K562 (cell line): Measurements from ENCODE around the gene INSR. TPM values are rescaled to one million over a fixed set of nuclear protein-coding genes. Genes with fewer than 3 reads are reported as not detected.

ENCODE experiments used
- TRIM28 ChIP-seq: fragments of 450-650 bp; IDR thresholded peaks from 2 replicates; pipeline ENCODE4 v1.6.1; 2017
- U2AF2 ChIP-seq: fragments of 200-400 bp; formaldehyde crosslinking; optimal IDR thresholded peaks from 2 replicates; pipeline ENCODE3; 2017; ENCODE audit warnings: low read depth, mild to moderate bottlenecking, low read length
- polyA plus RNA-seq, 8 experiments: library from polyadenylated mRNA; depleted of rRNA in 4 of 8; stranded (reverse) in 5 of 8; unstranded in 3 of 8; fragments of >200 nt; fragmentation: Nextera tagmentation in 2 of 8; fragmentation: Illumina TruSeq in 1 of 8; extraction: Ambion mirVana in 2 of 8; extraction: Trizol in 1 of 8; gene quantifications; 2 replicates each; pipeline versions ENCODE4 v1.2.1 to v1.2.3, GENCODE V29; 2011 to 2014; ENCODE audit warnings: inconsistent platforms in 1 of 8, missing spikeins in 1 of 8
- total RNA-seq, 7 experiments: library from RNA; depleted of rRNA in 6 of 7; stranded (reverse); fragments of >200 nt in 6 of 7; fragmentation: Illumina TruSeq in 2 of 7; extraction: Trizol in 2 of 7; gene quantifications; 2 replicates each; pipeline versions ENCODE4 v1.2.1 to v1.2.3, GENCODE V29; 2011 to 2021; ENCODE audit warnings: low replicate concordance in 1 of 7
- TF ChIP-seq, protein P1 (sequence below), 2 experiments: fragments of 450-650 bp; IDR thresholded peaks; 2 replicates each; pipeline ENCODE4 v1.6.1; 2016; ENCODE audit warnings: mild to moderate bottlenecking in 2 of 2, borderline replicate concordance in 1 of 2, low read depth in 1 of 2, moderate library complexity in 1 of 2
- TF ChIP-seq, protein P2 (sequence below): fragments of 450-650 bp; IDR thresholded peaks from 2 replicates; pipeline ENCODE4 v1.6.1; 2016; ENCODE audit warnings: antibody characterized with exemption
- TF ChIP-seq, protein P3 (sequence below): fragments of 250-450 bp; sonication (Bioruptor Pico); IDR thresholded peaks from 2 replicates; pipeline ENCODE4 v1.4.0; 2020
- TF ChIP-seq, protein P4 (sequence below): fragments of 250-450 bp; sonication (Bioruptor Pico); IDR thresholded peaks from 2 replicates; pipeline ENCODE4 v1.5.0; 2021

The INSR gene
- total and polyA plus RNA-seq, 9 of the 15 experiments (the other 6 are each of a cell fraction or from before 2014, with no cell fraction given), result 0.04 to 0.88 (median 0.41) TPM

DNA sequence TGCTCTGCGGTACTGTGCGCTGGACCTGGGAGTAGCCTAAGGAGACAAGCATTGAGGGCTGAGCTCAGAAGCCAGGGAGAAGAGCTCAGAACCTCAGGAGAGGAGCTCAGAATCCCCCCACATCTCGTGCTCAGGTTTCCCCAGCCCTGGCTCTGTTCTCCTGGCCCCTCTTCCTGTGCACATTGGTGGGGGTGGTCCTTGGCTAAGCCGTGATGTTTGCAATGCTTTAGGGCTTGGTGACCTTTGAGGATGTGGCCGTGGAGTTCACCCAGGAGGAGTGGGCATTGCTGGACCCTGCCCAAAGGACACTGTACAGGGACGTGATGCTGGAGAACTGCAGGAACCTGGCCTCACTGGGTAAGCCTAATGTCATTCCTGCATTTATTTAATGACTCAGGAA is 218.1 kb downstream of the INSR start (continued):
- TF ChIP-seq, protein P1, sequence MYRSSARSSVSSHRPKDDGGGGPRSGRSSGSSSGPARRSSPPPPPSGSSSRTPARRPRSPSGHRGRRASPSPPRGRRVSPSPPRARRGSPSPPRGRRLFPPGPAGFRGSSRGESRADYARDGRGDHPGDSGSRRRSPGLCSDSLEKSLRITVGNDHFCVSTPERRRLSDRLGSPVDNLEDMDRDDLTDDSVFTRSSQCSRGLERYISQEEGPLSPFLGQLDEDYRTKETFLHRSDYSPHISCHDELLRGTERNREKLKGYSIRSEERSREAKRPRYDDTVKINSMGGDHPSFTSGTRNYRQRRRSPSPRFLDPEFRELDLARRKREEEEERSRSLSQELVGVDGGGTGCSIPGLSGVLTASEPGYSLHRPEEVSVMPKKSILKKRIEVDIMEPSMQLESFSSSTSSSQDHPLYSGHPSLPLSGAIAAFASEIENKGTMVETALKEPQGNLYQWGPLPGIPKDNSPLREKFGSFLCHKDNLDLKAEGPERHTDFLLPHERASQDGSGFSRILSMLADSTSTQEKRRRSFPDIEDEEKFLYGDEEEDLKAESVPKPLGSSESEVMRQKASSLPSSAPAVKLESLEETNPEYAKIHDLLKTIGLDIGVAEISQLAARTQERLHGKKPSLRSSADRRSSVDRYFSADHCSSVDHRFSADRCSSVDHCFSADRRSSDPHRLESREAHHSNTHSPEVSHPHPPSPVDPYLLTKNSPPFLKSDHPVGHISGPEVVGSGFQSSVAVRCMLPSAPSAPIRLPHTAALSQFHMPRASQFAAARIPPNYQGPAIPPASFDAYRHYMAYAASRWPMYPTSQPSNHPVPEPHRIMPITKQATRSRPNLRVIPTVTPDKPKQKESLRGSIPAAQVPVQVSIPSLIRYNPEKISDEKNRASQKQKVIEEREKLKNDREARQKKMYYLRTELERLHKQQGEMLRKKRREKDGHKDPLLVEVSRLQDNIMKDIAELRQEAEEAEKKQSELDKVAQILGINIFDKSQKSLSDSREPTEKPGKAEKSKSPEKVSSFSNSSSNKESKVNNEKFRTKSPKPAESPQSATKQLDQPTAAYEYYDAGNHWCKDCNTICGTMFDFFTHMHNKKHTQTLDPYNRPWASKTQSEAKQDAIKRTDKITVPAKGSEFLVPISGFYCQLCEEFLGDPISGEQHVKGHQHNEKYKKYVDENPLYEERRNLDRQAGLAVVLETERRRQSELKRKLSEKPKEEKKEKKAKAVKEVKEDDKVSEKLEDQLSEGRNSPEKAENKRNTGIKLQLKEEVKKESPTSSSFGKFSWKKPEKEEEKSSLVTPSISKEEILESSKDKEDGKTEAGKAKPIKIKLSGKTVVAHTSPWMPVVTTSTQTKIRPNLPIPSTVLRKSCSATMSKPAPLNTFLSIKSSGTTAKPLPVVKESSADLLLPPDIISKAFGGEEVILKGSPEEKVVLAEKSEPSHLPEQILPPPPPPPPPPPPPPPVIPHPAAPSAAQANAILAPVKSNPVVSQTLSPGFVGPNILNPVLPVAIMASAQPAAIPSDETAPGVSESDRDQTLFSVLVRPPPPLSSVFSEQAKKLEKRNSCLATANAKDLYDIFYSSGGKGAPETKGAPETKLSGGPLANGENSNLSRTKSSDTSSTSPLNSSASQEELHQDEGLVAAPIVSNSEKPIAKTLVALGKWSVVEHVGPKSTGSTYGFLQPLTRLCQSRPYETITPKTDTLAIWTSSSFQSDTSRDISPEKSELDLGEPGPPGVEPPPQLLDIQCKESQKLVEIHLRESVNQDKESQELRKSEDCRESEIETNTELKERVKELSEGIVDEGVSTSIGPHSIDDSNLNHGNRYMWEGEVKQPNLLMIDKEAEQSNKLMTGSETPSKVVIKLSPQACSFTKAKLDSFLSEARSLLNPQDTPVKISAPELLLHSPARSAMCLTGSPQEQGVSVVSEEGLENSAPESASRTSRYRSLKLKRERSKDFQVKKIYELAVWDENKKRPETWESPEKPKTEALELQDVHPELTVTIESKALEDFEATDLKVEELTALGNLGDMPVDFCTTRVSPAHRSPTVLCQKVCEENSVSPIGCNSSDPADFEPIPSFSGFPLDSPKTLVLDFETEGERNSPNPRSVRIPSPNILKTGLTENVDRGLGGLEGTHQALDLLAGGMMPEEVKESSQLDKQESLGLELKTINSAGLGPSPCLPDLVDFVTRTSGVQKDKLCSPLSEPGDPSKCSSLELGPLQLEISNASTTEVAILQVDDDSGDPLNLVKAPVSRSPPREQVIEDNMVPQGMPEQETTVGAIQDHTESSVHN (IDR thresholded peaks at IDR 0.05; ENCODE audit: borderline replicate concordance in 1 of 2, low read depth in 1 of 2), result no peak
- TF ChIP-seq, protein P2, sequence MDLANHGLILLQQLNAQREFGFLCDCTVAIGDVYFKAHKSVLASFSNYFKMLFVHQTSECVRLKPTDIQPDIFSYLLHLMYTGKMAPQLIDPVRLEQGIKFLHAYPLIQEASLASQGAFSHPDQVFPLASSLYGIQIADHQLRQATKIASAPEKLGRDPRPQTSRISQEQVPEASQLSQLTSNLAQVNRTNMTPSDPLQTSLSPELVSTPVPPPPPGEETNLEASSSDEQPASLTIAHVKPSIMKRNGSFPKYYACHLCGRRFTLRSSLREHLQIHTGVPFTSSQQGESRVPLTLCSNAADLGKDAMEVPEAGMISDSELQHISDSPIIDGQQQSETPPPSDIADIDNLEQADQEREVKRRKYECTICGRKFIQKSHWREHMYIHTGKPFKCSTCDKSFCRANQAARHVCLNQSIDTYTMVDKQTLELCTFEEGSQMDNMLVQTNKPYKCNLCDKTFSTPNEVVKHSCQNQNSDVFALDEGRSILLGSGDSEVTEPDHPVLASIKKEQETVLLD, result no peak
- TF ChIP-seq U2AF2 (no peak), TRIM28 (no peak)
- TF ChIP-seq, protein P3, sequence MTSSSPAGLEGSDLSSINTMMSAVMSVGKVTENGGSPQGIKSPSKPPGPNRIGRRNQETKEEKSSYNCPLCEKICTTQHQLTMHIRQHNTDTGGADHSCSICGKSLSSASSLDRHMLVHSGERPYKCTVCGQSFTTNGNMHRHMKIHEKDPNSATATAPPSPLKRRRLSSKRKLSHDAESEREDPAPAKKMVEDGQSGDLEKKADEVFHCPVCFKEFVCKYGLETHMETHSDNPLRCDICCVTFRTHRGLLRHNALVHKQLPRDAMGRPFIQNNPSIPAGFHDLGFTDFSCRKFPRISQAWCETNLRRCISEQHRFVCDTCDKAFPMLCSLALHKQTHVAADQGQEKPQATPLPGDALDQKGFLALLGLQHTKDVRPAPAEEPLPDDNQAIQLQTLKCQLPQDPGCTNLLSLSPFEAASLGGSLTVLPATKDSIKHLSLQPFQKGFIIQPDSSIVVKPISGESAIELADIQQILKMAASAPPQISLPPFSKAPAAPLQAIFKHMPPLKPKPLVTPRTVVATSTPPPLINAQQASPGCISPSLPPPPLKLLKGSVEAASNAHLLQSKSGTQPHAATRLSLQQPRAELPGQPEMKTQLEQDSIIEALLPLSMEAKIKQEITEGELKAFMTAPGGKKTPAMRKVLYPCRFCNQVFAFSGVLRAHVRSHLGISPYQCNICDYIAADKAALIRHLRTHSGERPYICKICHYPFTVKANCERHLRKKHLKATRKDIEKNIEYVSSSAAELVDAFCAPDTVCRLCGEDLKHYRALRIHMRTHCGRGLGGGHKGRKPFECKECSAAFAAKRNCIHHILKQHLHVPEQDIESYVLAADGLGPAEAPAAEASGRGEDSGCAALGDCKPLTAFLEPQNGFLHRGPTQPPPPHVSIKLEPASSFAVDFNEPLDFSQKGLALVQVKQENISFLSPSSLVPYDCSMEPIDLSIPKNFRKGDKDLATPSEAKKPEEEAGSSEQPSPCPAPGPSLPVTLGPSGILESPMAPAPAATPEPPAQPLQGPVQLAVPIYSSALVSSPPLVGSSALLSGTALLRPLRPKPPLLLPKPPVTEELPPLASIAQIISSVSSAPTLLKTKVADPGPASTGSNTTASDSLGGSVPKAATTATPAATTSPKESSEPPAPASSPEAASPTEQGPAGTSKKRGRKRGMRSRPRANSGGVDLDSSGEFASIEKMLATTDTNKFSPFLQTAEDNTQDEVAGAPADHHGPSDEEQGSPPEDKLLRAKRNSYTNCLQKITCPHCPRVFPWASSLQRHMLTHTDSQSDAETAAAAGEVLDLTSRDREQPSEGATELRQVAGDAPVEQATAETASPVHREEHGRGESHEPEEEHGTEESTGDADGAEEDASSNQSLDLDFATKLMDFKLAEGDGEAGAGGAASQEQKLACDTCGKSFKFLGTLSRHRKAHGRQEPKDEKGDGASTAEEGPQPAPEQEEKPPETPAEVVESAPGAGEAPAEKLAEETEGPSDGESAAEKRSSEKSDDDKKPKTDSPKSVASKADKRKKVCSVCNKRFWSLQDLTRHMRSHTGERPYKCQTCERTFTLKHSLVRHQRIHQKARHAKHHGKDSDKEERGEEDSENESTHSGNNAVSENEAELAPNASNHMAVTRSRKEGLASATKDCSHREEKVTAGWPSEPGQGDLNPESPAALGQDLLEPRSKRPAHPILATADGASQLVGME (CRISPR knock-in tag), result no peak
- TF ChIP-seq, protein P4, sequence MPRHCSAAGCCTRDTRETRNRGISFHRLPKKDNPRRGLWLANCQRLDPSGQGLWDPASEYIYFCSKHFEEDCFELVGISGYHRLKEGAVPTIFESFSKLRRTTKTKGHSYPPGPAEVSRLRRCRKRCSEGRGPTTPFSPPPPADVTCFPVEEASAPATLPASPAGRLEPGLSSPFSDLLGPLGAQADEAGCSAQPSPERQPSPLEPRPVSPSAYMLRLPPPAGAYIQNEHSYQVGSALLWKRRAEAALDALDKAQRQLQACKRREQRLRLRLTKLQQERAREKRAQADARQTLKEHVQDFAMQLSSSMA (CRISPR knock-in tag), result no peak
